B cell (primary cell): ENCODE results near the gene FCRL3.

Experiments
- CTCF ChIP-seq: fragments of 200-600 bp; IDR thresholded peaks from one replicate; pipeline ENCODE4 v1.8.0; 2022; ENCODE audit warnings: antibody characterized with exemption, mild to moderate bottlenecking
- EZH2 ChIP-seq: IDR thresholded peaks from 2 replicates; pipeline ENCODE4 v1.6.1; 2012; ENCODE audit warnings: borderline replicate concordance, low read depth, mild to moderate bottlenecking, moderate library complexity, low read length; ENCODE audit not compliant: insufficient read depth, poor library complexity, severe bottlenecking

- TF ChIP-seq EZH2 (no peak), CTCF (no peak)
Observed at GRCh38 chr1:157732755-157733154, 32.2 kb upstream of the FCRL3 start.
